SK-N-MC (cell line): ENCODE data around the gene DIMT1.

Experiments
- EZH2 ChIP-seq: fragments of 200-600 bp; sonication (generic); IDR thresholded peaks from one replicate; pipeline ENCODE4 v1.6.1; 2017; ENCODE audit warnings: antibody characterized with exemption
- FOXP2 ChIP-seq: optimal IDR thresholded peaks from 2 replicates; pipeline ENCODE3; 2011; ENCODE audit warnings: mild to moderate bottlenecking, moderate library complexity; ENCODE audit not compliant: insufficient read depth; ENCODE audit errors: extremely low read length, control extremely low read depth
- POLR2AphosphoS5 ChIP-seq: IDR thresholded peaks from 2 replicates; pipeline ENCODE4 v1.6.1; 2012; ENCODE audit warnings: mild to moderate bottlenecking, low read depth, low read length, borderline replicate concordance

- no peak for TF ChIP-seq POLR2AphosphoS5
- no peak for TF ChIP-seq EZH2
- TF ChIP-seq FOXP2: no peak
These were observed 34.7 kb downstream of the DIMT1 start for GRCh38 chr5:62369039-62369438.
